Hepatocyte (in vitro differentiated cells): Measurements from ENCODE around the gene TNFRSF1B. TPM values are rescaled to one million over a fixed set of nuclear protein-coding genes. Genes with fewer than 3 reads are reported as not detected.

Source experiments
- DNase-seq: peaks from one replicate; pipeline ENCODE4 v3.0.0-alpha.2; 2016; ENCODE audit warnings: low spot score
- H2AFZ ChIP-seq: fragments of 200-600 bp; sonication (generic); 2 replicates; pipeline ENCODE4 v1.6.0; 2016; ENCODE audit warnings: antibody characterized with exemption, mild to moderate bottlenecking
- H3K27ac ChIP-seq: fragments of 200-600 bp; sonication (generic); 2 replicates; pipeline ENCODE4 v1.5.1; 2016; ENCODE audit warnings: mild to moderate bottlenecking
- H3K27me3 ChIP-seq: fragments of 200-600 bp; sonication (generic); 2 replicates; pipeline ENCODE4 v1.6.1; 2016
- H3K36me3 ChIP-seq: fragments of 200-600 bp; sonication (generic); replicated peaks from 2 replicates; pipeline ENCODE4 v1.5.1; 2016; ENCODE audit warnings: low read depth; ENCODE audit not compliant: insufficient read depth
- H3K4me1 ChIP-seq: fragments of 200-600 bp; sonication (generic); 2 replicates; pipeline ENCODE4 v1.5.1; 2016; ENCODE audit warnings: mild to moderate bottlenecking, moderate library complexity; ENCODE audit not compliant: insufficient read depth
- H3K4me2 ChIP-seq: fragments of 200-600 bp; sonication (generic); 2 replicates; pipeline ENCODE4 v1.6.0; 2016
- H3K4me3 ChIP-seq: fragments of 200-600 bp; sonication (generic); 2 replicates; pipeline ENCODE4 v1.5.1; 2016; ENCODE audit warnings: mild to moderate bottlenecking
- H3K79me2 ChIP-seq: fragments of 200-600 bp; sonication (generic); 2 replicates; pipeline ENCODE4 v1.6.0; 2017; ENCODE audit warnings: mild to moderate bottlenecking
- H3K9me2 ChIP-seq: fragments of 200-600 bp; sonication (generic); replicated peaks from 2 replicates; pipeline ENCODE4 v1.6.0; 2017; ENCODE audit warnings: mild to moderate bottlenecking; ENCODE audit not compliant: insufficient read depth
- H3K9me3 ChIP-seq: fragments of 200-600 bp; sonication (generic); 2 replicates; pipeline ENCODE4 v1.5.1; 2016; ENCODE audit warnings: low read depth, mild to moderate bottlenecking
- H4K20me1 ChIP-seq: fragments of 200-600 bp; sonication (generic); 2 replicates; pipeline ENCODE4 v1.6.0; 2016; ENCODE audit warnings: mild to moderate bottlenecking; ENCODE audit not compliant: insufficient read depth, poor library complexity, severe bottlenecking
- CTCF ChIP-seq: fragments of 200-600 bp; sonication (generic); IDR thresholded peaks from 2 replicates; pipeline ENCODE4 v1.5.1; 2016; ENCODE audit warnings: antibody characterized with exemption, mild to moderate bottlenecking; ENCODE audit not compliant: poor library complexity
- EZH2 ChIP-seq: fragments of 200-600 bp; sonication (generic); IDR thresholded peaks from 2 replicates; pipeline ENCODE4 v1.6.1; 2016; ENCODE audit warnings: antibody characterized with exemption, mild to moderate bottlenecking, borderline replicate concordance
- EZH2phosphoT487 ChIP-seq: fragments of 200-600 bp; sonication (generic); IDR thresholded peaks from one replicate; pipeline ENCODE4 v1.6.1; 2018; ENCODE audit warnings: antibody characterized with exemption, mild to moderate bottlenecking, low read depth, moderate library complexity; ENCODE audit not compliant: unreplicated experiment, severe bottlenecking
- WGBS: methylation state at CpG from one replicate; pipeline ENCODE4 v1.1.6; 2016; ENCODE audit warnings: low lambda C conversion rate; ENCODE audit errors: missing lambda C conversion rate; 5-methylcytosine and 5-hydroxymethylcytosine counted together
- polyA plus RNA-seq: library from polyadenylated mRNA; unstranded; fragments of >200 nt; fragmentation: Nextera tagmentation; extraction: Ambion mirVana; gene quantifications from 2 replicates; pipeline ENCODE4 v1.2.1, GENCODE V29; 2016
- total RNA-seq: library from RNA; depleted of rRNA; stranded (reverse); fragments of >200 nt; gene quantifications from 2 replicates; pipeline ENCODE4 v1.2.3, GENCODE V29; 2014

The TNFRSF1B gene
- 4.1 and 13.4 TPM in 2 replicates for total RNA-seq
- polyA plus RNA-seq: 3.0 and 4.3 TPM in 2 replicates

GRCh38 chr1:12166834-12167492 lies at the start of gene TNFRSF1B:
TSS of gene TNFRSF1B (plus strand) at chr1:12166991. CDS start at chr1:12167092, 101 bp downstream.
- DNase-seq: peak; percentile 75
- H3K4me1 ChIP-seq: peaks cover 7% of the 10 kb centered on the region
- 25% methylated on average over 53 of the region's 79 CpGs for WGBS
- H2AFZ ChIP-seq: peak within 1 kb of the TSS; percentile 26
- H3K27me3 ChIP-seq: peaks cover 7% of the 10 kb centered on the region
- H3K9me2 ChIP-seq: no peaks in the 10 kb centered on the region
- peak within 1 kb of the TSS; percentile 36 for H3K4me3 ChIP-seq
- H4K20me1 ChIP-seq: no peaks in the 10 kb centered on the region
- H3K36me3 ChIP-seq: no peaks in the 10 kb centered on the region
- H3K27ac ChIP-seq: no peak within 1 kb of the TSS
- H3K9me3 ChIP-seq: no peaks in the 10 kb centered on the region
- no peaks in the 10 kb centered on the region for H3K79me2 ChIP-seq
- no peak for TF ChIP-seq EZH2
- no peak for TF ChIP-seq CTCF
- no peak for TF ChIP-seq EZH2phosphoT487
- H3K4me2 ChIP-seq: peak within 1 kb of the TSS; percentile 82

GRCh38 chr1:12121212-12122003 lies 45.4 kb upstream of the TNFRSF1B start:
- no peaks in the 10 kb centered on the region for H4K20me1 ChIP-seq
- H3K27ac ChIP-seq: no peak overlapping the region
- H3K27me3 ChIP-seq: no peaks in the 10 kb centered on the region
- H2AFZ ChIP-seq: no peak overlapping the region
- peaks cover 7% of the 10 kb centered on the region for H3K4me1 ChIP-seq
- H3K4me3 ChIP-seq: no peak overlapping the region
- no peak for DNase-seq
- 73% methylated on average over 12 of the region's 12 CpGs for WGBS
- H3K4me2 ChIP-seq: no peak overlapping the region
- H3K36me3 ChIP-seq: no peaks in the 10 kb centered on the region
- no peaks in the 10 kb centered on the region for H3K79me2 ChIP-seq
- TF ChIP-seq CTCF (no peak), EZH2 (no peak), EZH2phosphoT487 (no peak)
- no peaks in the 10 kb centered on the region for H3K9me2 ChIP-seq
- no peaks in the 10 kb centered on the region for H3K9me3 ChIP-seq

- Histone ChIP-seq H3K79me2 (no peaks in the 10 kb centered on the region), H4K20me1 (no peaks in the 10 kb centered on the region), H3K36me3 (no peaks in the 10 kb centered on the region), H3K27me3 (no peaks in the 10 kb centered on the region), H3K27ac (no peak overlapping the region), H3K4me3 (no peak overlapping the region), H3K9me2 (no peaks in the 10 kb centered on the region), H3K4me2 (no peak overlapping the region), H3K4me1 (peaks cover 7% of the 10 kb centered on the region), H3K9me3 (no peaks in the 10 kb centered on the region), H2AFZ (no peak overlapping the region)
- 66% methylated on average over 8 of the region's 8 CpGs for WGBS
- TF ChIP-seq CTCF: no peak
- no peak for TF ChIP-seq EZH2
- TF ChIP-seq EZH2phosphoT487: no peak
- DNase-seq: no peak
Measured at GRCh38 chr1:12123172-12123571, 43.6 kb upstream of the TNFRSF1B start.
